Peyer's patch (tissue), 4 donors: ENCODE measurements around the gene KSR2. TPM values are rescaled to one million over a fixed set of nuclear protein-coding genes. Genes with fewer than 3 reads are reported as not detected.

Source experiments
- DNase-seq, 3 donors: peaks; one replicate each; pipeline ENCODE4 v3.0.0-alpha.2; 2017 to 2019
- H3K27ac ChIP-seq, 4 donors: fragments of 200-600 bp; sonication (generic); one replicate each; pipeline ENCODE4 v1.5.1; 2016 to 2019
- H3K27me3 ChIP-seq, 2 donors: fragments of 200-600 bp; sonication (generic); one replicate each; pipeline ENCODE4 v1.5.1; 2019
- H3K36me3 ChIP-seq, 3 donors: fragments of 200-600 bp; sonication (generic); one replicate each; pipeline ENCODE4 v1.5.1; 2016 to 2019
- H3K4me1 ChIP-seq, 4 donors: fragments of 200-600 bp; sonication (generic); one replicate each; pipeline ENCODE4 v1.5.1; 2016 to 2019
- H3K4me3 ChIP-seq, 4 donors: fragments of 200-600 bp; sonication (generic); 1 replicate in 3 of 4; 2 replicates in 1 of 4; pipeline ENCODE4 v1.5.1; 2016 to 2019; ENCODE audit warnings: mild to moderate bottlenecking in 1 of 4
- H3K9me3 ChIP-seq, 4 donors: fragments of 200-600 bp; sonication (generic); one replicate each; pipeline ENCODE4 v1.5.1; 2016 to 2019; ENCODE audit warnings: mild to moderate bottlenecking in 1 of 4
- CTCF ChIP-seq, 6 experiments: fragments of 450-650 bp in 4 of 6; fragments of 200-600 bp in 2 of 6; sonication (generic) in 1 of 6; IDR thresholded peaks; one replicate each; pipeline ENCODE4 v1.5.1; 2017 to 2019; ENCODE audit warnings: antibody characterized with exemption in 6 of 6, mild to moderate bottlenecking in 3 of 6, moderate library complexity in 1 of 6
- POLR2A ChIP-seq, 2 donors: fragments of 450-650 bp; IDR thresholded peaks; one replicate each; pipeline ENCODE4 v1.5.1; 2017; ENCODE audit warnings: antibody characterized with exemption in 2 of 2, mild to moderate bottlenecking in 2 of 2, moderate library complexity in 2 of 2
- total RNA-seq, 4 donors: library from RNA; depleted of rRNA; stranded (reverse); fragments of >200 nt; gene quantifications; one replicate each; pipeline ENCODE4 v1.1.0, GENCODE V29; 2016

KSR2 gene
- total RNA-seq, 4 donors from 2014 or later = 0.27 to 0.53 (median 0.28) TPM; not detected in 1

- Histone ChIP-seq H3K4me3 (no peak overlapping the region), H3K9me3 (no peaks in the 10 kb centered on the region), H3K27ac (no peak overlapping the region), H3K4me1 (no peaks in the 10 kb centered on the region), H3K27me3 (no peaks in the 10 kb centered on the region), H3K36me3 (no peaks in the 10 kb centered on the region)
- no peak for DNase-seq
- TF ChIP-seq POLR2A (IDR thresholded peaks at IDR 0.05) = no peak
- TF ChIP-seq CTCF (IDR thresholded peaks at IDR 0.05) = no peak
Observed at GRCh38 chr12:117819160-117819559, 149.6 kb downstream of the KSR2 start.

GRCh38 chr12:117818400-117818799 lies 150.4 kb downstream of the KSR2 start:
- Histone ChIP-seq H3K9me3 (no peaks in the 10 kb centered on the region), H3K27ac (no peak overlapping the region), H3K27me3 (no peaks in the 10 kb centered on the region), H3K4me1 (no peaks in the 10 kb centered on the region), H3K4me3 (no peak overlapping the region), H3K36me3 (no peaks in the 10 kb centered on the region)
- TF ChIP-seq CTCF (IDR thresholded peaks at IDR 0.05) (no peak), POLR2A (IDR thresholded peaks at IDR 0.05) (no peak)
- DNase-seq = no peak

- Histone ChIP-seq H3K4me1 (no peaks in the 10 kb centered on the region), H3K4me3 (no peak overlapping the region), H3K36me3 (no peaks in the 10 kb centered on the region), H3K9me3 (no peaks in the 10 kb centered on the region), H3K27ac (no peak overlapping the region), H3K27me3 (no peaks in the 10 kb centered on the region)
- no peak for DNase-seq
- no peak for TF ChIP-seq POLR2A (IDR thresholded peaks at IDR 0.05)
- no peak for TF ChIP-seq CTCF (IDR thresholded peaks at IDR 0.05)
Observed at GRCh38 chr12:117809509-117809908, 159.3 kb downstream of the KSR2 start.

- no peak for DNase-seq
- Histone ChIP-seq H3K4me3 (no peak overlapping the region), H3K27me3 (no peaks in the 10 kb centered on the region), H3K4me1 (no peaks in the 10 kb centered on the region), H3K27ac (no peak overlapping the region), H3K9me3 (no peaks in the 10 kb centered on the region), H3K36me3 (no peaks in the 10 kb centered on the region)
- no peak for TF ChIP-seq POLR2A (IDR thresholded peaks at IDR 0.05)
- TF ChIP-seq CTCF (IDR thresholded peaks at IDR 0.05) = no peak
Observed at GRCh38 chr12:117807946-117808345, 160.8 kb downstream of the KSR2 start.

GRCh38 chr12:117807355-117807754 lies 161.4 kb downstream of the KSR2 start:
- H3K4me1 ChIP-seq = peaks cover 0 to 5% (median 0%) of the 10 kb centered on the region in 4 donors
- no peak overlapping the region for H3K4me3 ChIP-seq
- no peak for DNase-seq
- H3K9me3 ChIP-seq = no peaks in the 10 kb centered on the region
- no peaks in the 10 kb centered on the region for H3K27me3 ChIP-seq
- no peak overlapping the region for H3K27ac ChIP-seq
- H3K36me3 ChIP-seq = no peaks in the 10 kb centered on the region
- TF ChIP-seq CTCF (IDR thresholded peaks at IDR 0.05) = no peak
- TF ChIP-seq POLR2A (IDR thresholded peaks at IDR 0.05) = no peak

- DNase-seq = no peak
- Histone ChIP-seq H3K27ac (no peak overlapping the region), H3K9me3 (no peaks in the 10 kb centered on the region), H3K4me1 (peaks cover 0 to 5% (median 0%) of the 10 kb centered on the region in 4 donors), H3K4me3 (no peak overlapping the region), H3K36me3 (no peaks in the 10 kb centered on the region), H3K27me3 (no peaks in the 10 kb centered on the region)
- no peak for TF ChIP-seq POLR2A (IDR thresholded peaks at IDR 0.05)
- no peak for TF ChIP-seq CTCF (IDR thresholded peaks at IDR 0.05)
Observed at GRCh38 chr12:117805865-117806264, 162.9 kb downstream of the KSR2 start.
